ENCODE data around the gene CPA5. TPM values are rescaled to one million over a fixed set of nuclear protein-coding genes. Genes with fewer than 3 reads are reported as not detected.

Gene CPA5
- polyA plus RNA-seq, 1 of the 3 experiments (the other 2 are of a cell fraction) = 1.3 TPM

- WGBS (ENCODE audit: low lambda C conversion rate) = 89% methylated on average over 13 of the region's 13 CpGs
- Histone ChIP-seq H3K9me3 (no peaks in the 10 kb centered on the region), H3K79me2 (ENCODE audit: insufficient read depth) (no peaks in the 10 kb centered on the region; the same call in 1 of the 2 replicates), H3K9ac (no peak overlapping the region), H3F3A (replicated peaks; ENCODE audit: insufficient read depth) (peaks cover 17% of the 10 kb centered on the region), H3K4me3 (ENCODE audit: low read depth in 2 of 2, low read length in 1 of 2) (no peak overlapping the region), H3K27me3 (ENCODE audit: insufficient read depth) (no peaks in the 10 kb centered on the region), H3K27ac (ENCODE audit: low read depth in 2 of 2, low read length in 1 of 2) (no peak overlapping the region), H3K36me3 (replicated peaks in 1 of 2; ENCODE audit: control insufficient read depth in 1 of 2, insufficient read depth in 2 of 2, low read length in 1 of 2) (peaks cover 1 to 7% of the 10 kb centered on the region in 2 experiments), H2AFZ (ENCODE audit: low read depth) (no peak overlapping the region), H3K9me2 (no peaks in the 10 kb centered on the region), H4K20me1 (ENCODE audit: insufficient read depth) (no peaks in the 10 kb centered on the region), H3K4me2 (no peak overlapping the region), H3K4me1 (ENCODE audit: control insufficient read depth in 1 of 2, insufficient read depth in 2 of 2, low read depth in 1 of 2, low read length in 1 of 2) (peaks cover 11% of the 10 kb centered on the region in 2 experiments; a peak in 2 of 4 replicates)
- POLR2A ChIA-PET = no interaction called here
- no peak for DNase-seq
- no peak for TF ChIP-seq GABPA (IDR thresholded peaks at IDR 0.05; ENCODE audit: low read depth)
- TF ChIP-seq JUND (IDR thresholded peaks at IDR 0.05) = no peak
- no peak for TF ChIP-seq POLR2AphosphoS5 (IDR thresholded peaks at IDR 0.05; ENCODE audit: low read depth, low read length)
- no peak for TF ChIP-seq CHD2 (IDR thresholded peaks at IDR 0.05; ENCODE audit: low read length, partially characterized antibody)
- CTCF ChIA-PET = no interaction called here
These were observed 48.2 kb upstream of the CPA5 start for GRCh38 chr7:130296221-130296951.

- CTCF ChIA-PET = interaction anchor here (0.7 kb wide), 2 partner anchors 461 to 913 kb away, joined by 3 read pairs; no protein-coding TSS in a partner anchor
- WGBS (ENCODE audit: low lambda C conversion rate) = 78% methylated on average over 19 of the region's 20 CpGs
- no peak for TF ChIP-seq RFX5 (IDR thresholded peaks at IDR 0.05; ENCODE audit: low read length)
- peak; percentile 22; the same call in 1 of the 2 replicates for TF ChIP-seq TCF12 (IDR thresholded peaks at IDR 0.05)
- TF ChIP-seq YY1 (IDR thresholded peaks at IDR 0.05; ENCODE audit: low read depth) = no peak
- no peak for TF ChIP-seq JUND (IDR thresholded peaks at IDR 0.05)
- 0 out of 2 replicates have a peak, but pooled peaks have one; percentile 13 for TF ChIP-seq PBX3 (IDR thresholded peaks at IDR 0.05)
- TF ChIP-seq, protein P1, sequence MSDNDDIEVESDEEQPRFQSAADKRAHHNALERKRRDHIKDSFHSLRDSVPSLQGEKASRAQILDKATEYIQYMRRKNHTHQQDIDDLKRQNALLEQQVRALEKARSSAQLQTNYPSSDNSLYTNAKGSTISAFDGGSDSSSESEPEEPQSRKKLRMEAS (IDR thresholded peaks at IDR 0.05; ENCODE audit: low read depth) = no peak
- no peak for TF ChIP-seq NFIC (IDR thresholded peaks at IDR 0.05; ENCODE audit: borderline replicate concordance)
- TF ChIP-seq ELF1 (IDR thresholded peaks at IDR 0.05) = no peak
- TF ChIP-seq CHD2 (IDR thresholded peaks at IDR 0.05; ENCODE audit: low read length, partially characterized antibody) = no peak
- TF ChIP-seq, protein P2, sequence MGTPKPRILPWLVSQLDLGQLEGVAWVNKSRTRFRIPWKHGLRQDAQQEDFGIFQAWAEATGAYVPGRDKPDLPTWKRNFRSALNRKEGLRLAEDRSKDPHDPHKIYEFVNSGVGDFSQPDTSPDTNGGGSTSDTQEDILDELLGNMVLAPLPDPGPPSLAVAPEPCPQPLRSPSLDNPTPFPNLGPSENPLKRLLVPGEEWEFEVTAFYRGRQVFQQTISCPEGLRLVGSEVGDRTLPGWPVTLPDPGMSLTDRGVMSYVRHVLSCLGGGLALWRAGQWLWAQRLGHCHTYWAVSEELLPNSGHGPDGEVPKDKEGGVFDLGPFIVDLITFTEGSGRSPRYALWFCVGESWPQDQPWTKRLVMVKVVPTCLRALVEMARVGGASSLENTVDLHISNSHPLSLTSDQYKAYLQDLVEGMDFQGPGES (IDR thresholded peaks at IDR 0.05; ENCODE audit: low read depth, low read length) = no peak
- TF ChIP-seq MEF2A (IDR thresholded peaks at IDR 0.05; ENCODE audit: borderline replicate concordance, low read depth) = no peak
These were observed 46.7 kb upstream of the CPA5 start for GRCh38 chr7:130297628-130298543.

More at GRCh38 chr7:130297628-130298543, 46.7 kb upstream of the CPA5 start:
- H4K20me1 ChIP-seq (ENCODE audit: insufficient read depth) = no peaks in the 10 kb centered on the region
- H3F3A ChIP-seq (replicated peaks; ENCODE audit: insufficient read depth) = peaks cover 9% of the 10 kb centered on the region
- no peak overlapping the region for H2AFZ ChIP-seq (ENCODE audit: low read depth)
- H3K27me3 ChIP-seq (ENCODE audit: insufficient read depth) = no peaks in the 10 kb centered on the region
- H3K9me2 ChIP-seq = no peaks in the 10 kb centered on the region
- H3K4me1 ChIP-seq (ENCODE audit: control insufficient read depth in 1 of 2, insufficient read depth in 2 of 2, low read depth in 1 of 2, low read length in 1 of 2) = peaks cover 6 to 11% of the 10 kb centered on the region in 2 experiments; a peak in 1 of 4 replicates
- peaks cover 4 to 7% of the 10 kb centered on the region in 2 experiments for H3K36me3 ChIP-seq (replicated peaks in 1 of 2; ENCODE audit: control insufficient read depth in 1 of 2, insufficient read depth in 2 of 2, low read length in 1 of 2)
- H3K4me2 ChIP-seq = no peak overlapping the region
- H3K27ac ChIP-seq (ENCODE audit: low read depth in 2 of 2, low read length in 1 of 2) = peak overlapping the region in 1 of 2 experiments; percentile 31; a peak in 1 of 4 replicates
- no peaks in the 10 kb centered on the region for H3K9me3 ChIP-seq
- no peaks in the 10 kb centered on the region; the same call in 1 of the 2 replicates for H3K79me2 ChIP-seq (ENCODE audit: insufficient read depth)
- POLR2A ChIA-PET = no interaction called here
- DNase-seq = no peak
- no peak overlapping the region for H3K9ac ChIP-seq
- H3K4me3 ChIP-seq (ENCODE audit: low read depth in 2 of 2, low read length in 1 of 2) = no peak overlapping the region

All from SK-N-SH (cell line).